IMR-90 (cell line): Measurements from ENCODE around the gene CMTM7. TPM values are rescaled to one million over a fixed set of nuclear protein-coding genes. Genes with fewer than 3 reads are reported as not detected.

Experiments
- ATAC-seq: fragments of 200-7000 bp; cut with Tn5 transposase; 2 replicates; pipeline ENCODE4 v1.9.1; 2020; ENCODE audit warnings: low read depth, mild to moderate bottlenecking, moderate library complexity
- BruUV-seq: library from RNA; stranded (reverse); fragments of 400-500 nt; replicated peaks from 2 replicates; lab custom pipeline; 2021; lab: Mats Ljungman, UMichigan
- CTCF ChIA-PET: fragments of 300-600 bp; formaldehyde crosslinking; extraction: SDS; loops from one replicate; lab custom pipeline; 2021; ENCODE audit warnings: antibody characterized with exemption; lab: Yijun Ruan, JAX
- POLR2A ChIA-PET: fragments of 300-600 bp; sonication (Branson Sonifier 250); formaldehyde crosslinking; loops from one replicate; lab custom pipeline; 2022; ENCODE audit warnings: antibody characterized with exemption; ENCODE audit not compliant: unreplicated experiment; lab: Charles Lee
- DNase-seq: peaks from one replicate; pipeline ENCODE4 v3.0.0; 2013
- H2AFZ ChIP-seq: replicated peaks from 2 replicates; pipeline ENCODE3; 2013; ENCODE audit warnings: low read length, mild to moderate bottlenecking; ENCODE audit not compliant: poor library complexity
- H2AK5ac ChIP-seq: 2 replicates; pipeline ENCODE4 v1.6.1; 2013; ENCODE audit warnings: low read depth, low read length, inconsistent platforms
- H2AK9ac ChIP-seq: replicated peaks from 2 replicates; pipeline ENCODE3; 2013; ENCODE audit warnings: mild to moderate bottlenecking, low read depth, low read length, moderate library complexity; ENCODE audit not compliant: poor library complexity
- H2BK120ac ChIP-seq: 2 replicates; pipeline ENCODE4 v1.6.1; 2013; ENCODE audit warnings: low read depth, low read length, inconsistent platforms
- H2BK15ac ChIP-seq: 3 replicates; pipeline ENCODE4 v1.6.1; 2013; ENCODE audit warnings: low read depth, low read length, inconsistent platforms
- H2BK20ac ChIP-seq: 2 replicates; pipeline ENCODE4 v1.6.1; 2013; ENCODE audit warnings: low read depth, mild to moderate bottlenecking, inconsistent platforms, low read length, moderate library complexity
- H2BK5ac ChIP-seq: 2 replicates; pipeline ENCODE4 v1.6.1; 2013; ENCODE audit warnings: mild to moderate bottlenecking, low read depth, low read length, inconsistent platforms; ENCODE audit not compliant: poor library complexity, severe bottlenecking
- H3K14ac ChIP-seq: replicated peaks from 2 replicates; pipeline ENCODE4 v1.6.1; 2013; ENCODE audit warnings: low read depth, low read length, inconsistent platforms
- H3K18ac ChIP-seq: 2 replicates; pipeline ENCODE4 v1.6.1; 2013; ENCODE audit warnings: low read depth, low read length, control low read depth
- H3K23ac ChIP-seq: 2 replicates; pipeline ENCODE4 v1.6.1; 2013; ENCODE audit warnings: low read depth, low read length, inconsistent platforms
- H3K27ac ChIP-seq: 2 replicates; pipeline ENCODE4 v1.5.1; 2013; ENCODE audit warnings: mild to moderate bottlenecking, control low read depth, low read length; ENCODE audit not compliant: insufficient read depth
- H3K27me3 ChIP-seq: 2 replicates; pipeline ENCODE4 v1.6.1; 2013; ENCODE audit warnings: low read length; ENCODE audit not compliant: control insufficient read depth, insufficient read depth
- H3K36me3 ChIP-seq: 2 replicates; pipeline ENCODE4 v1.6.1; 2013; ENCODE audit warnings: low read length, mixed read lengths; ENCODE audit not compliant: control insufficient read depth, insufficient read depth
- H3K4ac ChIP-seq: 2 replicates; pipeline ENCODE4 v1.6.1; 2013; ENCODE audit warnings: low read depth, low read length, inconsistent platforms
- H3K4me1 ChIP-seq: 2 replicates; pipeline ENCODE4 v1.6.1; 2013; ENCODE audit warnings: low read length, mixed read lengths; ENCODE audit not compliant: control insufficient read depth, insufficient read depth
- H3K4me2 ChIP-seq: 2 replicates; pipeline ENCODE4 v1.6.1; 2013; ENCODE audit warnings: low read depth, mild to moderate bottlenecking, control low read depth, low read length, moderate library complexity
- H3K4me3 ChIP-seq: 2 replicates; pipeline ENCODE4 v1.5.1; 2013; ENCODE audit warnings: low read depth, mild to moderate bottlenecking, control low read depth, low read length, moderate library complexity; ENCODE audit not compliant: insufficient read depth
- H3K56ac ChIP-seq: 2 replicates; pipeline ENCODE4 v1.6.1; 2013; ENCODE audit warnings: low read length, inconsistent platforms; ENCODE audit not compliant: insufficient read depth; ENCODE audit errors: extremely low read depth
- H3K79me1 ChIP-seq, 2 experiments: 2 replicates each; pipeline ENCODE4 v1.6.1; 2013; ENCODE audit warnings: low read length in 2 of 2, inconsistent platforms in 1 of 2, low read depth in 1 of 2
- H3K9ac ChIP-seq: 2 replicates; pipeline ENCODE4 v1.6.1; 2013; ENCODE audit warnings: low read depth, low read length, control low read depth
- H3K9me1 ChIP-seq: 2 replicates; pipeline ENCODE4 v1.6.1; 2013; ENCODE audit warnings: low read length, inconsistent platforms; ENCODE audit not compliant: insufficient read depth
- H3K9me3 ChIP-seq: 2 replicates; pipeline ENCODE4 v1.6.1; 2013; ENCODE audit warnings: low read length; ENCODE audit not compliant: control insufficient read depth, insufficient read depth
- H4K20me1 ChIP-seq: 2 replicates; pipeline ENCODE4 v1.6.1; 2013; ENCODE audit warnings: low read length, inconsistent platforms; ENCODE audit not compliant: insufficient read depth
- H4K5ac ChIP-seq: 2 replicates; pipeline ENCODE4 v1.6.1; 2013; ENCODE audit warnings: mild to moderate bottlenecking, low read depth, low read length, control low read depth
- H4K8ac ChIP-seq, 2 experiments: 2 replicates each; pipeline ENCODE4 v1.6.1; 2013; ENCODE audit warnings: low read depth in 2 of 2, low read length in 2 of 2, control low read depth in 1 of 2, inconsistent platforms in 1 of 2
- H4K91ac ChIP-seq: 2 replicates; pipeline ENCODE4 v1.6.1; 2013; ENCODE audit warnings: low read depth, low read length, inconsistent platforms; ENCODE audit not compliant: insufficient read depth
- BHLHE40 ChIP-seq: fragments of 150-350 bp; IDR thresholded peaks from 2 replicates; pipeline ENCODE4 v1.6.1; 2016; ENCODE audit warnings: mild to moderate bottlenecking, low read depth, low read length
- CEBPB ChIP-seq: IDR thresholded peaks from 2 replicates; pipeline ENCODE4 v1.6.1; 2012; ENCODE audit warnings: low read depth, low read length, improper control_type of control experiment
- CHD1 ChIP-seq: IDR thresholded peaks from 2 replicates; pipeline ENCODE4 v1.6.1; 2012; ENCODE audit warnings: low read depth, low read length, improper control_type of control experiment
- FOS ChIP-seq: fragments of 150-350 bp; IDR thresholded peaks from 2 replicates; pipeline ENCODE4 v1.6.1; 2016; ENCODE audit warnings: low read depth, low read length
- MAFK ChIP-seq: IDR thresholded peaks from 2 replicates; pipeline ENCODE4 v1.6.1; 2012; ENCODE audit warnings: low read depth, low read length, improper control_type of control experiment
- MAZ ChIP-seq: IDR thresholded peaks from 2 replicates; pipeline ENCODE4 v1.6.1; 2012; ENCODE audit warnings: low read depth, mild to moderate bottlenecking, low read length, improper control_type of control experiment, moderate library complexity, borderline replicate concordance
- MXI1 ChIP-seq: IDR thresholded peaks from 2 replicates; pipeline ENCODE4 v1.6.1; 2012; ENCODE audit warnings: low read depth, mild to moderate bottlenecking, low read length, moderate library complexity, borderline replicate concordance
- NFE2L2 ChIP-seq: fragments of 150-350 bp; IDR thresholded peaks from 2 replicates; pipeline ENCODE4 v1.6.1; 2016; ENCODE audit warnings: low read depth, mild to moderate bottlenecking, low read length
- RAD21 ChIP-seq: IDR thresholded peaks from 2 replicates; pipeline ENCODE4 v1.6.1; 2012; ENCODE audit warnings: low read length, improper control_type of control experiment
- RFX5 ChIP-seq: IDR thresholded peaks from 2 replicates; pipeline ENCODE4 v1.8.0; 2012; ENCODE audit warnings: low read depth, mild to moderate bottlenecking, low read length, moderate library complexity
- SMC3 ChIP-seq: fragments of 150-350 bp; IDR thresholded peaks from 2 replicates; pipeline ENCODE4 v1.6.1; 2016; ENCODE audit warnings: low read depth, mild to moderate bottlenecking, antibody characterized with exemption, low read length, moderate library complexity
- WGBS, 2 experiments: methylation state at CpG; one replicate each; pipeline versions ENCODE4 v1.1.5 to v1.1.7; 2013; ENCODE audit warnings: missing lambda C conversion rate in 2 of 2; ENCODE audit not compliant: insufficient read length in 1 of 2; ENCODE audit errors: extremely low coverage in 2 of 2; 5-methylcytosine and 5-hydroxymethylcytosine counted together
- dilution Hi-C: fragments of 300-500 bp; cut with HindIII; formaldehyde crosslinking; loops from one replicate; pipeline ENCODE4 v1.14.3; 2018; ENCODE audit warnings: low sequenced_read_pairs; ENCODE audit not compliant: unreplicated experiment
- in situ Hi-C: fragments of 300-500 bp; cut with MboI; formaldehyde crosslinking; loops from 3 replicates; pipeline ENCODE4 v1.14.3; 2019; ENCODE audit warnings: low sequenced_read_pairs, inconsistent platforms, mixed read lengths
- intact Hi-C: fragments of 100-400 bp; cut with micrococcal nuclease; formaldehyde crosslinking; loops from 2 replicates; pipeline ENCODE4 v1.10.0; 2022
- polyA plus RNA-seq, 3 experiments: library from polyadenylated mRNA; depleted of rRNA; stranded (reverse); fragments of >200 nt; gene quantifications; 2 replicates each; pipeline ENCODE4 v1.2.3, GENCODE V29; 2012; ENCODE audit warnings: low replicate concordance in 1 of 3
- total RNA-seq: library from RNA; depleted of rRNA; stranded (reverse); fragments of >200 nt; gene quantifications from 2 replicates; pipeline ENCODE4 v1.2.3, GENCODE V29; 2012
- TF ChIP-seq, protein P1 (sequence below): fragments of 150-350 bp; IDR thresholded peaks from 2 replicates; pipeline ENCODE4 v1.6.1; 2017; ENCODE audit warnings: mild to moderate bottlenecking, antibody characterized with exemption, low read length, low read depth
- TF ChIP-seq, protein P2 (sequence below): conservative IDR thresholded peaks from 2 replicates; pipeline ENCODE4 v1.5.1; 2012; ENCODE audit warnings: mild to moderate bottlenecking, low read depth, low read length, improper control_type of control experiment

Gene CMTM7
- total and polyA plus RNA-seq, 2 of the 4 experiments (the other 2 are of a cell fraction): 3.4 to 31.4 TPM

DNA sequence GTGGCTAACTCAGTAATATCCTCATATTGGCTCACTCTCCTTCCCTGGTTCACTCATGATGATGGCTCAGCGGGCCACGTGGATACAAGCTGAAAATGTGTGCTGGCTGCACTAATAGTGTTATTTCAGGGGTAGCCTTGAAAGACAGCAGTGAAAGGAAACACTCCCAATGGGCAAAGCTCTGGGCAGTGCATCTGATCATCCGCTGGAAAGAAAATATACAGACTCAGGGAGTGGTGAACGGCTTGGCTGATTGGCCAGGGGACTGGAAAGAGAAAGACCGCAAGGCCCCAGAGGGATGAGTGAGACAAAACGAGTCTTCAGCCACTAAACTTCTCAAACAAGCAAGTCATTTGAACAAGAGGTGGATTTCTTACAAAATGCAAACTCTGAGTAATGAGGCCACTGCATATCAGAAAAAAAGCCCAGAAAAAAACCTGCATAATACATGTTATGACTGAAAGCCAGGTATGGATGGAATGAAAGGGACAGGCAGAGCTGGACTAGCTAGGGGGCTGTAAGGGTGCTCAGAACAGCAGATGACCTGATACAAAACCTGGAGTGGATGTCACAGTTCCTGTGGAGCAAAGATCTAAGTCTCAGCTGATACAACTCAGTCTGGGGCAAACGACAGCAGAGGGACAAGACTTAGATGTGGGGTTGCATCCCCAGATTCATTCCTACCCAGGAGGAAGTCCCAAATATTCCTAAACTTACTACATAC, 77.7 kb downstream of the CMTM7 start:
- H3K18ac ChIP-seq: peak overlapping the region; percentile 15; the same call in 1 of the 2 replicates
- H3K4ac ChIP-seq: peak overlapping the region; percentile 33
- ChIA-PET CTCF (interaction anchor here (1.1 to 1.8 kb wide), 3 partner anchors 15 to 78 kb away, joined by 3 to 6 read pairs (median 4); partner anchors contain the start of gene CMTM7), POLR2A (no interaction called here)
- DNase-seq: no peak
- peak overlapping the region; percentile 50; the same call in 1 of the 2 replicates for H3K27ac ChIP-seq
- peak; percentile 12 for ATAC-seq
- H3K27me3 ChIP-seq: no peaks in the 10 kb centered on the region
- H2BK15ac ChIP-seq: peak overlapping the region; percentile 39; the same call in 1 of the 3 replicates
- no CpG with 5 or more reads among the region's 7 CpGs for WGBS, 2 experiments
- no peak overlapping the region for H3K9ac ChIP-seq
- H3K79me1 ChIP-seq: peaks cover 14 to 35% of the 10 kb centered on the region in 2 experiments; a peak in 3 of 4 replicates
- TF ChIP-seq CHD1: no peak
- TF ChIP-seq BHLHE40: no peak
- TF ChIP-seq RAD21: no peak
- TF ChIP-seq MAFK: no peak
- TF ChIP-seq NFE2L2: no peak
- no peak for TF ChIP-seq MAZ
- TF ChIP-seq, protein P1, sequence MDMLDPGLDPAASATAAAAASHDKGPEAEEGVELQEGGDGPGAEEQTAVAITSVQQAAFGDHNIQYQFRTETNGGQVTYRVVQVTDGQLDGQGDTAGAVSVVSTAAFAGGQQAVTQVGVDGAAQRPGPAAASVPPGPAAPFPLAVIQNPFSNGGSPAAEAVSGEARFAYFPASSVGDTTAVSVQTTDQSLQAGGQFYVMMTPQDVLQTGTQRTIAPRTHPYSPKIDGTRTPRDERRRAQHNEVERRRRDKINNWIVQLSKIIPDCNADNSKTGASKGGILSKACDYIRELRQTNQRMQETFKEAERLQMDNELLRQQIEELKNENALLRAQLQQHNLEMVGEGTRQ: no peak
- no peak for TF ChIP-seq CEBPB
- TF ChIP-seq FOS: no peak
- TF ChIP-seq, protein P2, sequence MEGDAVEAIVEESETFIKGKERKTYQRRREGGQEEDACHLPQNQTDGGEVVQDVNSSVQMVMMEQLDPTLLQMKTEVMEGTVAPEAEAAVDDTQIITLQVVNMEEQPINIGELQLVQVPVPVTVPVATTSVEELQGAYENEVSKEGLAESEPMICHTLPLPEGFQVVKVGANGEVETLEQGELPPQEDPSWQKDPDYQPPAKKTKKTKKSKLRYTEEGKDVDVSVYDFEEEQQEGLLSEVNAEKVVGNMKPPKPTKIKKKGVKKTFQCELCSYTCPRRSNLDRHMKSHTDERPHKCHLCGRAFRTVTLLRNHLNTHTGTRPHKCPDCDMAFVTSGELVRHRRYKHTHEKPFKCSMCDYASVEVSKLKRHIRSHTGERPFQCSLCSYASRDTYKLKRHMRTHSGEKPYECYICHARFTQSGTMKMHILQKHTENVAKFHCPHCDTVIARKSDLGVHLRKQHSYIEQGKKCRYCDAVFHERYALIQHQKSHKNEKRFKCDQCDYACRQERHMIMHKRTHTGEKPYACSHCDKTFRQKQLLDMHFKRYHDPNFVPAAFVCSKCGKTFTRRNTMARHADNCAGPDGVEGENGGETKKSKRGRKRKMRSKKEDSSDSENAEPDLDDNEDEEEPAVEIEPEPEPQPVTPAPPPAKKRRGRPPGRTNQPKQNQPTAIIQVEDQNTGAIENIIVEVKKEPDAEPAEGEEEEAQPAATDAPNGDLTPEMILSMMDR: no peak
- TF ChIP-seq RFX5: no peak
- TF ChIP-seq SMC3: no peak
- TF ChIP-seq MXI1: no peak
- H4K91ac ChIP-seq: no peak overlapping the region
- peak overlapping the region; percentile 40 for H2BK5ac ChIP-seq
- H3K9me3 ChIP-seq: no peaks in the 10 kb centered on the region
- no peak overlapping the region for H2BK120ac ChIP-seq
- no peak overlapping the region for H3K4me3 ChIP-seq
- H2BK20ac ChIP-seq: 0 out of 2 replicates have a peak overlapping the region, but pooled peaks have one; percentile 29
- no peak overlapping the region for H4K8ac ChIP-seq
- H3K23ac ChIP-seq: 0 out of 2 replicates have a peak overlapping the region, but pooled peaks have one; percentile 10
- H4K5ac ChIP-seq: no peak overlapping the region
- H3K14ac ChIP-seq: peak overlapping the region; percentile 44; the same call in 1 of the 2 replicates
- no TSS peak for BruUV-seq
- H3K56ac ChIP-seq: no peak overlapping the region
- H3K36me3 ChIP-seq: peaks cover 9% of the 10 kb centered on the region
- peaks cover 11% of the 10 kb centered on the region for H3K4me1 ChIP-seq
- peak overlapping the region; percentile 83; the same call in 1 of the 2 replicates for H2AK5ac ChIP-seq
- in situ Hi-C loops: loop anchor here (5.0 kb wide), 2 partner anchors 77 to 172 kb away; partner anchors contain the start of gene CMTM7
- intact Hi-C loops: loop anchor here (1.0 to 10.0 kb wide), 2 partner anchors 173 to 295 kb away; no protein-coding TSS in a partner anchor
- H3K9me1 ChIP-seq: peaks cover 17% of the 10 kb centered on the region
- no peak overlapping the region for H2AFZ ChIP-seq
- peak overlapping the region; percentile 42; the same call in 1 of the 2 replicates for H3K4me2 ChIP-seq
- peak overlapping the region; percentile 33 for H2AK9ac ChIP-seq
- peaks cover 18% of the 10 kb centered on the region for H4K20me1 ChIP-seq
- dilution Hi-C loops: no loop called here
